Neural progenitor cell (in vitro differentiated cells): ENCODE results near the gene TRIM44.

Experiments
- EZH2phosphoT487 ChIP-seq: fragments of 200-600 bp; sonication (generic); IDR thresholded peaks from 2 replicates; pipeline ENCODE4 v1.6.1; 2017; ENCODE audit warnings: antibody characterized with exemption
- TF ChIP-seq, protein P1 (sequence below): fragments of 200-600 bp; sonication (generic); IDR thresholded peaks from 2 replicates; pipeline ENCODE4 v1.5.1; 2017; ENCODE audit warnings: antibody characterized with exemption, mild to moderate bottlenecking

GRCh38 chr11:35802221-35802620 is 139.6 kb downstream of the TRIM44 start:
- TF ChIP-seq, protein P1, sequence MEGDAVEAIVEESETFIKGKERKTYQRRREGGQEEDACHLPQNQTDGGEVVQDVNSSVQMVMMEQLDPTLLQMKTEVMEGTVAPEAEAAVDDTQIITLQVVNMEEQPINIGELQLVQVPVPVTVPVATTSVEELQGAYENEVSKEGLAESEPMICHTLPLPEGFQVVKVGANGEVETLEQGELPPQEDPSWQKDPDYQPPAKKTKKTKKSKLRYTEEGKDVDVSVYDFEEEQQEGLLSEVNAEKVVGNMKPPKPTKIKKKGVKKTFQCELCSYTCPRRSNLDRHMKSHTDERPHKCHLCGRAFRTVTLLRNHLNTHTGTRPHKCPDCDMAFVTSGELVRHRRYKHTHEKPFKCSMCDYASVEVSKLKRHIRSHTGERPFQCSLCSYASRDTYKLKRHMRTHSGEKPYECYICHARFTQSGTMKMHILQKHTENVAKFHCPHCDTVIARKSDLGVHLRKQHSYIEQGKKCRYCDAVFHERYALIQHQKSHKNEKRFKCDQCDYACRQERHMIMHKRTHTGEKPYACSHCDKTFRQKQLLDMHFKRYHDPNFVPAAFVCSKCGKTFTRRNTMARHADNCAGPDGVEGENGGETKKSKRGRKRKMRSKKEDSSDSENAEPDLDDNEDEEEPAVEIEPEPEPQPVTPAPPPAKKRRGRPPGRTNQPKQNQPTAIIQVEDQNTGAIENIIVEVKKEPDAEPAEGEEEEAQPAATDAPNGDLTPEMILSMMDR = no peak
- no peak for TF ChIP-seq EZH2phosphoT487
